GM12801 (cell line): ENCODE data around the gene SIX3.

Experiments
- CTCF ChIP-seq: IDR thresholded peaks from one replicate; pipeline ENCODE4 v1.5.1; 2011; ENCODE audit warnings: control low read depth; ENCODE audit not compliant: insufficient read length; ENCODE audit errors: extremely low read depth

Gene SIX3

DNA sequence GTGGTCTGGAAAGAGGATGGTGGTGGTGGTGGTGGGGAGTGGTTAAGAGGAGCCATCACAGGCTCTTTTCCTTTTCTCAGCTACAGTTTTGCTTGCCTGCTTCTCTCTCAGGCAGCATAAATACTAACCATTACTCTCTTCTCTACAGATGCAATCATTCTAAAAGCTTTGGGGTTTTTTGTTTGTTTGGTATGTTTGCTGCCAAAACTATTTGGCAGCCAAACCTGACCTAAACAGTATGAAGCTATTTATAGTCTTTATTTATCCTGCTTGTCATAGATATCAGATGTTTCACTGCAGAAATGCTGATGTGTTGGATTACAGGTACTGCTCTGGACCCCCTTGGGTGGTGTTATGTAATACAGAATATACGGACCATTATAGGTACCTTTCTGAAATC, 15.3 kb downstream of the SIX3 start:
- no peak for TF ChIP-seq CTCF

DNA sequence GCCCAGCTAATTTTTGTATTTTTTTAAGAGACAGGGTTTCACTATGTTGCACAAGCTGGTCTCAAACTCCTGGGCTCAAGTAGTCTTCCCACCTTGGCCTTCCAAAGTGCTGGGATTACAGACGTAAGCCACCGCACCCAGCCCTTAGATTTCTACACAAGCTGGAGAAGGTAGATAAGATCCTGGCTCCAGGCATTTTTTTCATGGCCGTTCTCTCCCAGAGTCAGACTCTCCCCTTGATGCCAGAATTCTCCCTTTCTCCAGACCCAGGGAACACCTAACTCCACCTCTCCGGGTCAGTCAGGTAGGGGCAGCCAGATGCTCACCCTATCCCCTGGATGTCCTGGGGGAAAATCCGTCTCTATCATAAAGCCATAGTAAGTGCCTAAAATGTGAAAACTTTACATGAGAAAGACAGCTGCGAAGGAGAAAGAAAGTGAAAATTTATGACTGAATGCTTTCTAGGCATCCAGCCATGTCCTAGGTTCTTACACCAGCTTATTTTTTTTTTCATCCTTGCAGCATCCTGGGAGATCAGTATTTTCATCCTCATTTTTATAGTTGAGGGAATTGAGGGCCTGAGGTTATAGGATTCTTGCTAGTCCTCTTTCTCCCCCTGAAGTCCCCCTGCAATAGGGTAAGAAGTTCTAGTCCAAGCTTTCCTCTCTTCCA, 16.3 kb downstream of the SIX3 start:
- no peak for TF ChIP-seq CTCF

- no peak for TF ChIP-seq CTCF
These were observed 18.4 kb downstream of the SIX3 start for GRCh38 chr2:44959855-44960254.

DNA sequence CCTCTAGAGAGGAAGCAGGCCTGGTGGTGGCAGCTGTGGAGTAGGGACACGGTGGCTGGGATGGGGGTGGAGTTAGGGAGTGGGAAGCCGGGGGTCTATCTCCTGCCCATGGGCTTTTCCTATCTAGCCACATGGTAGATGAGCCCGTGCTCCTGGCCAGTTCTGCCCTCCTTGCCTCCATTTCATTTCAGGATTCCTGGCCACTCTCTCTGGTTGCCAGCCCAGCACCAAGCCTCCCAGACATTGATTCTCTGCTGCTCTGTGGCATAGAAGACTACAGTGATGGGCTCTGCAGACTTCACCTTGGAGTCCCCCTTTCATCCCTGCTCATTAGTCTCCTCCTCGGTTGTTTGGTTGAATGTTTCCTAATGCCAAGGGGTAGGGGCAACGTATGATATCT, 19.4 kb downstream of the SIX3 start:
- TF ChIP-seq CTCF, result no peak

GRCh38 chr2:44962176-44962695, 20.7 kb downstream of the SIX3 start:
- no peak for TF ChIP-seq CTCF

GRCh38 chr2:44964752-44965236, 23.3 kb downstream of the SIX3 start:
- no peak for TF ChIP-seq CTCF

GRCh38 chr2:44965684-44966083, 24.2 kb downstream of the SIX3 start:
- no peak for TF ChIP-seq CTCF

- TF ChIP-seq CTCF, result no peak
These were observed 25.6 kb downstream of the SIX3 start for GRCh38 chr2:44967056-44967455.
